ENCODE measurements around the gene ELMO3. TPM values are rescaled to one million over a fixed set of nuclear protein-coding genes. Genes with fewer than 3 reads are reported as not detected.

ELMO3 gene
- total and polyA plus RNA-seq, 4 donors: 1.7 to 3.8 (median 3.1) TPM

- no peak overlapping the region for H3K27ac ChIP-seq (ENCODE audit: low read depth in 1 of 2, low read length in 2 of 2)
- H3K9ac ChIP-seq (ENCODE audit: low read depth in 1 of 2, low read length in 2 of 2): no peak overlapping the region
- H3K9me3 ChIP-seq (ENCODE audit: control insufficient read depth in 4 of 4, low read length in 3 of 4): no peaks in the 10 kb centered on the region
- no peak overlapping the region for H3K4me3 ChIP-seq (ENCODE audit: low read depth in 1 of 3, low read length in 3 of 3)
- peaks cover 0 to 2% (median 0%) of the 10 kb centered on the region in 4 donors for H3K36me3 ChIP-seq (ENCODE audit: control insufficient read depth in 4 of 4, insufficient read depth in 3 of 4, low read depth in 1 of 4, low read length in 3 of 4)
- TF ChIP-seq YY1 (IDR thresholded peaks at IDR 0.05) (no peak), HNF4A (conservative IDR thresholded peaks at IDR 0.05) (no peak), RAD21 (IDR thresholded peaks at IDR 0.05) (no peak), REST (IDR thresholded peaks at IDR 0.05) (no peak), GABPA (IDR thresholded peaks at IDR 0.05 in 1 of 2, conservative IDR thresholded peaks at IDR 0.05 in 1 of 2) (no peak), TAF1 (conservative IDR thresholded peaks at IDR 0.05) (no peak), JUND (IDR thresholded peaks at IDR 0.05) (no peak), HNF4G (IDR thresholded peaks at IDR 0.05) (no peak), NR2F2 (IDR thresholded peaks at IDR 0.05) (no peak), FOXA2 (IDR thresholded peaks at IDR 0.05) (no peak), EGR1 (IDR thresholded peaks at IDR 0.05; ENCODE audit: low read depth in 2 of 2) (no peak), RXRA (IDR thresholded peaks at IDR 0.05) (no peak), SP1 (IDR thresholded peaks at IDR 0.05) (no peak), CTCF (IDR thresholded peaks at IDR 0.05; ENCODE audit: low read depth, low read length, missing input control) (no peak)
- peaks cover 19 to 30% (median 24%) of the 10 kb centered on the region in 4 donors for H3K4me1 ChIP-seq (ENCODE audit: control insufficient read depth in 4 of 4, insufficient read depth in 4 of 4, low read length in 3 of 4)
- H3K27me3 ChIP-seq (ENCODE audit: control insufficient read depth in 4 of 4, insufficient read depth in 4 of 4, low read length in 3 of 4): no peaks in the 10 kb centered on the region
- no peak for DNase-seq (ENCODE audit: low spot score)
- 73% methylated on average over 9 of the region's 9 CpGs for WGBS
Measured at GRCh38 chr16:67169011-67169451, 29.9 kb upstream of the ELMO3 start.

- WGBS: 25% methylated on average over 24 of the region's 24 CpGs
- Histone ChIP-seq H3K4me3 (ENCODE audit: low read depth in 1 of 3, low read length in 3 of 3) (peak overlapping the region in 2 of 3 donors; percentile 49 to 60), H3K27me3 (ENCODE audit: control insufficient read depth in 4 of 4, insufficient read depth in 4 of 4, low read length in 3 of 4) (no peaks in the 10 kb centered on the region), H3K27ac (ENCODE audit: low read depth in 1 of 2, low read length in 2 of 2) (peak overlapping the region in 1 of 2 donors; percentile 36), H3K36me3 (ENCODE audit: control insufficient read depth in 4 of 4, insufficient read depth in 3 of 4, low read depth in 1 of 4, low read length in 3 of 4) (peaks cover 0 to 2% (median 0%) of the 10 kb centered on the region in 4 donors), H3K4me1 (ENCODE audit: control insufficient read depth in 4 of 4, insufficient read depth in 4 of 4, low read length in 3 of 4) (peaks cover 17 to 31% (median 24%) of the 10 kb centered on the region in 4 donors), H3K9ac (ENCODE audit: low read depth in 1 of 2, low read length in 2 of 2) (no peak overlapping the region), H3K9me3 (ENCODE audit: control insufficient read depth in 4 of 4, low read length in 3 of 4) (no peaks in the 10 kb centered on the region)
- TF ChIP-seq ATF3 (IDR thresholded peaks at IDR 0.05) (no peak), CTCF (IDR thresholded peaks at IDR 0.05; ENCODE audit: low read depth, low read length, missing input control) (peak; percentile 25), EGR1 (IDR thresholded peaks at IDR 0.05; ENCODE audit: low read depth in 2 of 2) (no peak), JUND (IDR thresholded peaks at IDR 0.05) (no peak), RXRA (IDR thresholded peaks at IDR 0.05) (no peak), FOXA2 (IDR thresholded peaks at IDR 0.05) (no peak), NR2F2 (IDR thresholded peaks at IDR 0.05) (no peak)
- no peak for DNase-seq (ENCODE audit: low spot score)
Measured at GRCh38 chr16:67169642-67170167, 29.2 kb upstream of the ELMO3 start.
